IPS-NIHi7 (cell line): Measurements from ENCODE around the gene EREG.

ENCODE experiments used
- DNase-seq: peaks from one replicate; pipeline ENCODE4 v3.0.0; 2012; ENCODE audit warnings: mixed read lengths; ENCODE audit errors: extremely low spot score

Gene EREG

DNA sequence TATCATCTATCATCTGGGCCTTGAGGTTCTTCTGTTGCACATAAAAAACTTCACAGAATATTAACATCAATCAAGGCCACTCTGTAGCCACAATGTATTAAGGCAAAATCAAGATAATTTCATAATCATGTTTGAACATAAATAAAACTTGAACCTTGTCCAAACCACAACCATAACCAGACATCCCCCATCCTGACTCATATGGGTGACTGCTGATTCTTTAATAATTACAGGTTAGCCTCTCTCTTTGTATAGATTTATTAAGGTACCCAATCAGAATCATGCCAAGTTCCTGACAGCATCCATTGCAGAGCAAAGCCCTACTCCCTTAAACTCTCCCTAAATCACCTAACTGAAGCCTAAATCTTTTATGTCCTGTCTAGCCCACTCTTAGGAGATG, 63.3 kb downstream of the EREG start:
- no peak for DNase-seq

DNA sequence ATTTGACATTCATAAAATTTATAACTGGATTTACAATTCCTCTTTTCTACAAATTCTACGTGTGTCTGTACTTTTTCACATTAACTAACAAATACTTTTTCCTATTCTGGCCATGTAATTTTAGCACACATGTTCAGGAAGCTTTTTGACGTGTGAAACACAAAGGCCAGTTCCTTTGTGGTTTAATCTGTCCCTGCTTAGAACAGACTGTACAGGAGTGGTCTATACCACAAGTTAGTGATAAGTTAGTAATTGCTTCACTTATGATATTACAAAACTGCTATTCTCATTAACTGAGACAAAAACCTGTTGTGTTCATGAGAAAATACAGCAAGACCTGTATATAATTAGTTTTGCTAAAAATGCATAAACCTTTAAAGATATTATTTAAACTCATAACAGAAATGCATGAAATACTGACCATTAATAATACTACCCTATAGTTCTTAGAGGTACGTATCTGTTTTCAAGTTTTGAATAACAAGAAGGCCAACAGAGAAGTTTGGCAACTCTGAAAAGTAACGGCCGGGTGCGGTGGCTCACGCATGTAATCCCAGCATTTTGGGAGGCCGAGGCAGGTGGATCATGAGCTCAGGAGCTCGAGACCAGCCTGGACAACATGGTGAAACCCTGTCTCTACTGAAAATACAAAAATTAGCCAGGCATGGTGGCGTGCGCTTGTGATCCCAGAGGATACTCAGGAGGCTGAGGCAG, 66.3 kb downstream of the EREG start:
- DNase-seq, result no peak

DNA sequence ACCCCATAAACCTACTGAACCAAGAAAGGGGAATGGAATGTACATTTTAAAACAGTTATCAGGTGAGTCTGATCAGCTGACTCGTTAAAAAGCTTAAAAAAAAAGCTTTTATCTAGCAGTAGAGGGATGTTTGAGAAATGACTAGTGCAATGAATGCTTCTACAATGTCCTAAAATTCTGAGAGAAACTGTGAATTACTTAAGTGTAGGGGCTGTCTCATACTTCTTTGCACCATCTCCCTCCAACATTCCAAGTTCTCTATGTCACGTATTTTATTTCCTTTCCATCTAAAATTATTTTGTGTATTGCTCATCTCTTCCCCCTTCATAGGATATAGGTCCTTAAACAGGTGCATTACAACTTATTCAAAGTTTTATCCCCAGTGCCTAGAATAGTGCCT, 68.1 kb downstream of the EREG start:
- DNase-seq, result no peak

GRCh38 chr4:74433541-74434172, 68.7 kb downstream of the EREG start:
- no peak for DNase-seq

DNA sequence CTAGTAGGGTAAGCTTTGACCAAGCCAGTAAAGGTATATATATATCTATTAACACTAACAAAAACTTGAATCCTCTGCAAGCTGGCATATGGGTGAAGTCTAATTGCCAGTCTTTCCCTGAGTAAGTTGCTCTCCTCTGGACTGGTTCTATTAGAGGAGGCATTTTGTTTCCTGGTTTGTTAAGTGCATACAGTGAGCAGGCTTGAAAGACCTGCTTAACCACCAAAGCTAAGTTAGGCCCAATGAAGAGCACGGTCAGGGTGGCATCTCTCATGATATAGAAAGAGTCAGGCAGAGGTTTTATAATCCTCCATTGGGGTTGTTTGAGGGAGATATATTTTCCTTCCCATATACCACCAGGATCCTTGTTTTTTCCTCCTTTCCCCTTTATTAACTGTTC, 70.4 kb downstream of the EREG start:
- DNase-seq, result no peak

- DNase-seq, result no peak
Observed at GRCh38 chr4:74437866-74438265, 72.9 kb downstream of the EREG start.
